Adrenal gland (tissue), 5 donors: ENCODE results near the gene SLC5A9.

Experiments used
- POLR2A ChIP-seq, 2 donors: fragments of 450-650 bp; IDR thresholded peaks; one replicate each; pipeline ENCODE4 v1.6.1; 2017; ENCODE audit warnings: antibody characterized with exemption in 2 of 2, mild to moderate bottlenecking in 2 of 2, moderate library complexity in 1 of 2
- TF ChIP-seq, protein P1 (sequence below), 6 experiments: fragments of 450-650 bp in 4 of 6; fragments of 200-600 bp in 2 of 6; sonication (generic) in 1 of 6; IDR thresholded peaks; 1 replicate in 5 of 6; 2 replicates in 1 of 6; pipeline versions ENCODE4 v1.5.1 to v1.8.0; 2016 to 2021; ENCODE audit warnings: antibody characterized with exemption in 6 of 6, mild to moderate bottlenecking in 2 of 6, moderate library complexity in 1 of 6
- donor health status: DM: no; HTN: no; CAD: no.

DNA sequence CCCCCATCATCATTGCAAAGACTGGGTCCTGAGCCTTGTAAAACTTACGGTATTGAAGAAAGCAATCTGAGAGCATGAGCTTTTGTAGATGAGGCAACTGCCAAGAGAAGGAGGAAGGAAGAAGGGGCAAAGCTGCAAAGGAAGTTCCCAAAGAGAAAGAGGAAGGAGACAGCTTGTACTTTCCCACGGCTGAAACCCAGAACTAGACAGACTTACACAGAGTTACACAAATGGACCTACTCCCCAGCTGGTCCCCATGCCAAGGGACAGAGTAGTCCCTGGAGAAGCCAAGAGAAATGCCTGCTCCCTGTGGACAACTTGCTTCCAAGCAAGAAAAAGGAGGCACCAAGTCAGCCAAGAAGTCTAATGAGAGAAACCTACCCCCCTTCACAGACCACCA lies 22.6 kb downstream of the SLC5A9 start:
- TF ChIP-seq, protein P1, sequence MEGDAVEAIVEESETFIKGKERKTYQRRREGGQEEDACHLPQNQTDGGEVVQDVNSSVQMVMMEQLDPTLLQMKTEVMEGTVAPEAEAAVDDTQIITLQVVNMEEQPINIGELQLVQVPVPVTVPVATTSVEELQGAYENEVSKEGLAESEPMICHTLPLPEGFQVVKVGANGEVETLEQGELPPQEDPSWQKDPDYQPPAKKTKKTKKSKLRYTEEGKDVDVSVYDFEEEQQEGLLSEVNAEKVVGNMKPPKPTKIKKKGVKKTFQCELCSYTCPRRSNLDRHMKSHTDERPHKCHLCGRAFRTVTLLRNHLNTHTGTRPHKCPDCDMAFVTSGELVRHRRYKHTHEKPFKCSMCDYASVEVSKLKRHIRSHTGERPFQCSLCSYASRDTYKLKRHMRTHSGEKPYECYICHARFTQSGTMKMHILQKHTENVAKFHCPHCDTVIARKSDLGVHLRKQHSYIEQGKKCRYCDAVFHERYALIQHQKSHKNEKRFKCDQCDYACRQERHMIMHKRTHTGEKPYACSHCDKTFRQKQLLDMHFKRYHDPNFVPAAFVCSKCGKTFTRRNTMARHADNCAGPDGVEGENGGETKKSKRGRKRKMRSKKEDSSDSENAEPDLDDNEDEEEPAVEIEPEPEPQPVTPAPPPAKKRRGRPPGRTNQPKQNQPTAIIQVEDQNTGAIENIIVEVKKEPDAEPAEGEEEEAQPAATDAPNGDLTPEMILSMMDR (IDR thresholded peaks at IDR 0.05), result no peak
- no peak for TF ChIP-seq POLR2A (IDR thresholded peaks at IDR 0.05)
